ENCODE results near the gene NAA38. TPM values are rescaled to one million over a fixed set of nuclear protein-coding genes. Genes with fewer than 3 reads are reported as not detected.
"Not testable (repeated sequence)": the region's sequence is repeated elsewhere in the genome, so short reads cannot be mapped to it uniquely, and the experiment has no call there.

Gene NAA38
- total RNA-seq, 4 donors from 2014 or later: 61.4 to 110 (median 102) TPM

DNA sequence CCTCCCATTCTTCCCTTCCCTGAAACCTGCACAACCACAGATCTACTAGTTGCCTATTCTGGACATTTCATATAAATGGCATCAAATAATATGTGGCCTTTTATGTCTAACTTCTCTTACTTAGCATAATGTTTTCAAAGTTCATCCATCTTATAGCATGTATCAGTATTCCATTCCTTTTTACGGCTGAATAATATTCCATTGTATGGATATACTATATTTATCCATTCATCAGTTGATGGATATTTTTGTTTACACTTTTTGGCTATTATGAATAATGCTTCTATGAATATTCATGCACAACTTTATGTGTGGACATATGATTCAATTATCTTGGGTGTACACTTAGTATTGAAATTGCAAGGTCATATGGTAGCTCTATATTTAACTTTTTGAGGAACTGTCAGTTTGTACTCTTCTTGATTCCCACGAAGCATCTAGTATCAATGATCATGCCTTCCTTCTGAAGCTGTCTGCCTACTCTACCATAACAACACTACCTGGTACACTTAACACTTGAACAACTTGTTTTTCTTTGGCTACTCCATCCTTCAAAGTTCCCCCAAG is 18.5 kb upstream of the NAA38 start:
- Histone ChIP-seq H3K9me3 (no peaks in the 10 kb centered on the region), H3K36me3 (peaks cover 0 to 26% (median 8%) of the 10 kb centered on the region in 4 donors), H3K27me3 (no peaks in the 10 kb centered on the region), H3K27ac (replicated peaks in 1 of 4) (no peak overlapping the region), H3K4me3 (no peak overlapping the region), H3K4me1 (peaks cover 0 to 7% (median 0%) of the 10 kb centered on the region in 4 donors)
- DNase-seq (ENCODE audit: extremely low spot score): no peak
- WGBS: 90% methylated on average over 2 of the region's 2 CpGs
- TF ChIP-seq, protein P1, sequence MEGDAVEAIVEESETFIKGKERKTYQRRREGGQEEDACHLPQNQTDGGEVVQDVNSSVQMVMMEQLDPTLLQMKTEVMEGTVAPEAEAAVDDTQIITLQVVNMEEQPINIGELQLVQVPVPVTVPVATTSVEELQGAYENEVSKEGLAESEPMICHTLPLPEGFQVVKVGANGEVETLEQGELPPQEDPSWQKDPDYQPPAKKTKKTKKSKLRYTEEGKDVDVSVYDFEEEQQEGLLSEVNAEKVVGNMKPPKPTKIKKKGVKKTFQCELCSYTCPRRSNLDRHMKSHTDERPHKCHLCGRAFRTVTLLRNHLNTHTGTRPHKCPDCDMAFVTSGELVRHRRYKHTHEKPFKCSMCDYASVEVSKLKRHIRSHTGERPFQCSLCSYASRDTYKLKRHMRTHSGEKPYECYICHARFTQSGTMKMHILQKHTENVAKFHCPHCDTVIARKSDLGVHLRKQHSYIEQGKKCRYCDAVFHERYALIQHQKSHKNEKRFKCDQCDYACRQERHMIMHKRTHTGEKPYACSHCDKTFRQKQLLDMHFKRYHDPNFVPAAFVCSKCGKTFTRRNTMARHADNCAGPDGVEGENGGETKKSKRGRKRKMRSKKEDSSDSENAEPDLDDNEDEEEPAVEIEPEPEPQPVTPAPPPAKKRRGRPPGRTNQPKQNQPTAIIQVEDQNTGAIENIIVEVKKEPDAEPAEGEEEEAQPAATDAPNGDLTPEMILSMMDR (IDR thresholded peaks at IDR 0.05): no peak
- no peak for TF ChIP-seq POLR2AphosphoS5 (IDR thresholded peaks at IDR 0.05)
- TF ChIP-seq EP300 (IDR thresholded peaks at IDR 0.05): no peak
- TF ChIP-seq POLR2A (IDR thresholded peaks at IDR 0.05; ENCODE audit: low read depth): no peak
- intact Hi-C loops (cut with DNase I): no loop called here

DNA sequence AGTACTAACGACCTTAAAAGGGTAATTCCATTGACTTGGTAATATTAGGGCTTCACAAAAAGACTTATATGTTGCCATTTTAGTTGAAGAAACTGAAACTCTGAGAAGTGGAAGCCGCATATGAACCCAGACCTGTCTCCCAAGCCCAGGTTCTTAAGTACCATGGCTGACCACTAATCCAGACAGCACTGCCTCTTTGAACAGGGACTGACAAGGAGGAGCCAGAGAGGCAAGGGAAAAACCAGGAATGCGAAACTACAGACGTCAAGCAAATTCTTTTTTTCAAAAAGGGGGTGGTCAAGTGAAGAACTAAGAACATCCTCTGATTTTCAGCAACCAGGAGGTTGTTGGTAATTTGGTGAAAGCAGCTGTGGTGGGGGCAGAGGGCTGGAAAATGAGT is 15.7 kb upstream of the NAA38 start:
- WGBS: 72% methylated on average over 4 of the region's 4 CpGs
- no peaks in the 10 kb centered on the region for H3K9me3 ChIP-seq
- intact Hi-C loops (cut with DNase I): no loop called here
- no peaks in the 10 kb centered on the region for H3K27me3 ChIP-seq
- no peak overlapping the region for H3K27ac ChIP-seq (replicated peaks in 1 of 4)
- peaks cover 0 to 9% (median 2%) of the 10 kb centered on the region in 4 donors for H3K36me3 ChIP-seq
- no peak overlapping the region for H3K4me3 ChIP-seq
- DNase-seq (ENCODE audit: extremely low spot score): no peak
- no peak for TF ChIP-seq EP300 (IDR thresholded peaks at IDR 0.05)
- TF ChIP-seq POLR2AphosphoS5 (IDR thresholded peaks at IDR 0.05): no peak
- no peak for TF ChIP-seq POLR2A (IDR thresholded peaks at IDR 0.05; ENCODE audit: low read depth)
- TF ChIP-seq, protein P1 (IDR thresholded peaks at IDR 0.05): no peak
- no peaks in the 10 kb centered on the region for H3K4me1 ChIP-seq

DNA sequence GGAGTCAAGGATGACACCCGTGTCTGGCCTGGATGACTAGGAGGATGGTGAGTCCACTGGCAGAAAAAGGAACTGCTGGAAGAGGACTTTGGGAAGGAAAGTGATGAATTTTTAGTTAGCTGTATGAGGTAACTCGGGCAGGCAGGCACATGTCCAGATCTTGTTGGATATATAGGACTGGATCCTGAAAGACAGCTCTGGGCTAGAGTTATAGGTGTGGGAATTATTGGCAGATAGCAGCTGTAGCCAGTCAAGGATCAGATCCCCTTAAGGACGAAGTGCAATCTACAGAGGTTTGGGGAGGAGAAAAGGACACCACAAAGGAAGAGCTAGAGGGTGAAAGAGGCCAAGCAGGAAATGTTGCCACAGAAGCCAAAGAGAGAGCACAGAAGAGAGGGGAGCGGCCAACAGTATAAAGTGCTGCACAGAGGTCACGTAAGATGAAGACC is 10.5 kb upstream of the NAA38 start:
- no peaks in the 10 kb centered on the region for H3K27me3 ChIP-seq
- H3K36me3 ChIP-seq: peaks cover 0 to 7% (median 2%) of the 10 kb centered on the region in 4 donors
- no peak overlapping the region for H3K27ac ChIP-seq (replicated peaks in 1 of 4)
- intact Hi-C loops (cut with DNase I): no loop called here
- no peak for DNase-seq (ENCODE audit: extremely low spot score)
- TF ChIP-seq POLR2A (IDR thresholded peaks at IDR 0.05; ENCODE audit: low read depth) (no peak), POLR2AphosphoS5 (IDR thresholded peaks at IDR 0.05) (no peak), EP300 (IDR thresholded peaks at IDR 0.05) (no peak)
- TF ChIP-seq, protein P1 (IDR thresholded peaks at IDR 0.05): no peak
- 68% methylated on average over 5 of the region's 5 CpGs for WGBS
- H3K4me3 ChIP-seq: no peak overlapping the region
- H3K4me1 ChIP-seq: peaks cover 0 to 4% (median under 1%) of the 10 kb centered on the region in 4 donors
- no peaks in the 10 kb centered on the region for H3K9me3 ChIP-seq

DNA sequence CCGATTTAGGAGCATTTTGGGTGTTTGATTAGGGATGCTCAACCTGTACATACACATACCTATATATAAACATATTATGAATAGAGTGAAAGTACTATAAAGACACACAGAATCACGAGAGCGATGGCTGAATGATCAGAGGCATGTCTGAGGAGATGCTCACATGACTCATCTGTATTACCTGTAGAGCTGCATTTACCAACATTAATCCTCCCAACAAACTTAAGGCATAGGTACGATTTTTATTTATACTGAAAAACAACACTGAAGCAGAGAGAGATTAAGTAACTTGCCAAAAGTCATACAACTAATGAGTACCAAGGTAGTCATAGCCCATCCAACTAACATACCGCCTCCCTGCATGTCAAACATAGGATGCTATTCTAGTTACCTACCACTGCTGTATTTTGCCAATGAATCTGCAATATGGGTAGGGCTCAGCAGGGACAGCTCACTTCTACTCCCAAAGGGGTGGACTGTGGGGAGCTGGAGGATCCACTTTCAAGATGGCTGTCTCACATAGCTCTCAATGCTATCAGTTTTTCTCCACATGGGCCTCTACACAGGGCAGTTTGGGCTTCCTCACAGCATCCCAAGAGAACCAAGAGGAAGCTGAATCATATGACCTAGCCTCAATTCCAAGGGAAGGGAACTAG is 7.8 kb upstream of the NAA38 start:
- peaks cover 0 to 12% (median 3%) of the 10 kb centered on the region in 4 donors for H3K4me1 ChIP-seq
- intact Hi-C loops (cut with DNase I): loop anchor here (2.0 to 5.0 kb wide), 4 partner anchors 16 to 192 kb away; no protein-coding TSS in a partner anchor
- H3K36me3 ChIP-seq: peaks cover 0 to 12% (median 3%) of the 10 kb centered on the region in 4 donors
- H3K27me3 ChIP-seq: no peaks in the 10 kb centered on the region
- H3K27ac ChIP-seq (replicated peaks in 1 of 4): no peak overlapping the region
- H3K4me3 ChIP-seq: no peak overlapping the region
- DNase-seq (ENCODE audit: extremely low spot score): no peak
- no peak for TF ChIP-seq EP300 (IDR thresholded peaks at IDR 0.05)
- H3K9me3 ChIP-seq: no peaks in the 10 kb centered on the region
- 87% methylated on average over 5 of the region's 5 CpGs for WGBS

DNA sequence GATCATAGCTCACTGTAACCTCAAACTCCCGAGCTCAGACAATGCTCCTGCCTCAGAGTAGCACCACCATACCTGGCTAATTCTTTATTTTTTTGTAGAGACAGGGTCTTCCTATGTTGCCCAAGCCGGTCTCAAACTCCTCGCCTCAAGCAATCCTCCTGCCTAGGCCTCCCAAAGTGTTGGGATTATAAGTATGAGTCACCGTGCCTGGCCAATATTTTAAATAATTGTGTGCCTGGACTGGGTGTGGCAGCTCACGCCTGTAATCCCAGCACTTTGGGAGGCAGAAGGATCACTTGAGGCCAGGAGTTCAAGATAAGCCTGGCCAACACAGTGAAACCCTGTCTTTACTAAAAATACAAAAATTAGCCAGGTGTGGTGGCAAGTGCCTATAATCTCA is 7.0 kb upstream of the NAA38 start:
- DNase-seq (ENCODE audit: extremely low spot score); H3K4me3 ChIP-seq; H3K27me3 ChIP-seq; H3K27ac ChIP-seq (replicated peaks in 1 of 4); H3K9me3 ChIP-seq: not testable (repeated sequence)
- peaks cover 0 to 16% (median 10%) of the 10 kb centered on the region in 4 donors for H3K36me3 ChIP-seq
- WGBS: 76% methylated on average over 5 of the region's 5 CpGs
- intact Hi-C loops (cut with DNase I): loop anchor here (2.0 to 5.0 kb wide), 4 partner anchors 16 to 193 kb away; no protein-coding TSS in a partner anchor
- peaks cover 0 to 14% (median 5%) of the 10 kb centered on the region in 4 donors for H3K4me1 ChIP-seq

Data from esophagus muscularis mucosa (tissue), 4 donors.